Breast epithelium (tissue), 3 donors: ENCODE results near the gene ZNF354B.
"Not testable (repeated sequence)": the region's sequence is repeated elsewhere in the genome, so short reads cannot be mapped to it uniquely, and the experiment has no call there.

Experiments
- POLR2A ChIP-seq: fragments of 450-650 bp; IDR thresholded peaks from one replicate; pipeline ENCODE4 v1.6.1; 2016; ENCODE audit warnings: antibody characterized with exemption, mild to moderate bottlenecking, moderate library complexity
- POLR2AphosphoS5 ChIP-seq, 3 donors: sonication (generic); formaldehyde crosslinking; IDR thresholded peaks; one replicate each; pipeline ENCODE4 v1.6.1; 2017; ENCODE audit warnings: antibody characterized with exemption in 3 of 3
- TF ChIP-seq, protein P1 (sequence below), 3 donors: fragments of 450-650 bp; IDR thresholded peaks; one replicate each; pipeline ENCODE4 v1.5.1; 2016 to 2017; ENCODE audit warnings: antibody characterized with exemption in 3 of 3, mild to moderate bottlenecking in 3 of 3, moderate library complexity in 3 of 3

DNA sequence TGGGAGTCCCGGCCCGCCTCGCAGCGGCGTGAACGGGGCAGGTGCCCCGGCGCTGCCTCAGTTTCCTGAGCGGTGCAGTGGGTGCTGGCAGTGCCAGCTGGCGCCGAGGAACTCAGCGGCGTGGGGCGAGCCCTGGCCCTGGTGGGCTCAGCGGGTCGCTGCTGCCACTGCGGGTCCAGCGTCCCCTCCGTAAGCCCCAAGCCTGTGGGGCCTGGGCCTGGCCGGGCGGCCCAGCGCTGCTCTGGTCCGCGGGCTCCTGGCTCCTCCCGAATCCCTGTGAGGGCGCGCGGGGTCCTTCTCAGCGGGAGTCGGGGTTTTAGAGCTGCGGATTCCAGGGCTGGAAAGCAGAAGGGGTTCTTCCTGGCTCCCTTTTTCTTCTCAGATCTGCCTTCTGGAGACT, 862 bp downstream of the ZNF354B start:
- TF ChIP-seq, protein P1, sequence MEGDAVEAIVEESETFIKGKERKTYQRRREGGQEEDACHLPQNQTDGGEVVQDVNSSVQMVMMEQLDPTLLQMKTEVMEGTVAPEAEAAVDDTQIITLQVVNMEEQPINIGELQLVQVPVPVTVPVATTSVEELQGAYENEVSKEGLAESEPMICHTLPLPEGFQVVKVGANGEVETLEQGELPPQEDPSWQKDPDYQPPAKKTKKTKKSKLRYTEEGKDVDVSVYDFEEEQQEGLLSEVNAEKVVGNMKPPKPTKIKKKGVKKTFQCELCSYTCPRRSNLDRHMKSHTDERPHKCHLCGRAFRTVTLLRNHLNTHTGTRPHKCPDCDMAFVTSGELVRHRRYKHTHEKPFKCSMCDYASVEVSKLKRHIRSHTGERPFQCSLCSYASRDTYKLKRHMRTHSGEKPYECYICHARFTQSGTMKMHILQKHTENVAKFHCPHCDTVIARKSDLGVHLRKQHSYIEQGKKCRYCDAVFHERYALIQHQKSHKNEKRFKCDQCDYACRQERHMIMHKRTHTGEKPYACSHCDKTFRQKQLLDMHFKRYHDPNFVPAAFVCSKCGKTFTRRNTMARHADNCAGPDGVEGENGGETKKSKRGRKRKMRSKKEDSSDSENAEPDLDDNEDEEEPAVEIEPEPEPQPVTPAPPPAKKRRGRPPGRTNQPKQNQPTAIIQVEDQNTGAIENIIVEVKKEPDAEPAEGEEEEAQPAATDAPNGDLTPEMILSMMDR (IDR thresholded peaks at IDR 0.05): not testable (repeated sequence)
- TF ChIP-seq POLR2A; POLR2AphosphoS5 (IDR thresholded peaks at IDR 0.05): not testable (repeated sequence)
